ENCODE results near the gene KIRREL3. TPM values are rescaled to one million over a fixed set of nuclear protein-coding genes. Genes with fewer than 3 reads are reported as not detected.
A peak's percentile ranks its signal among the peaks of the same experiment; 100 is the strongest.

KIRREL3 gene
- total and polyA plus RNA-seq, 2 of the 8 experiments (the other 6 are each of a cell fraction or from before 2014, with no cell fraction given): 0.29 to 0.32 TPM

DNA sequence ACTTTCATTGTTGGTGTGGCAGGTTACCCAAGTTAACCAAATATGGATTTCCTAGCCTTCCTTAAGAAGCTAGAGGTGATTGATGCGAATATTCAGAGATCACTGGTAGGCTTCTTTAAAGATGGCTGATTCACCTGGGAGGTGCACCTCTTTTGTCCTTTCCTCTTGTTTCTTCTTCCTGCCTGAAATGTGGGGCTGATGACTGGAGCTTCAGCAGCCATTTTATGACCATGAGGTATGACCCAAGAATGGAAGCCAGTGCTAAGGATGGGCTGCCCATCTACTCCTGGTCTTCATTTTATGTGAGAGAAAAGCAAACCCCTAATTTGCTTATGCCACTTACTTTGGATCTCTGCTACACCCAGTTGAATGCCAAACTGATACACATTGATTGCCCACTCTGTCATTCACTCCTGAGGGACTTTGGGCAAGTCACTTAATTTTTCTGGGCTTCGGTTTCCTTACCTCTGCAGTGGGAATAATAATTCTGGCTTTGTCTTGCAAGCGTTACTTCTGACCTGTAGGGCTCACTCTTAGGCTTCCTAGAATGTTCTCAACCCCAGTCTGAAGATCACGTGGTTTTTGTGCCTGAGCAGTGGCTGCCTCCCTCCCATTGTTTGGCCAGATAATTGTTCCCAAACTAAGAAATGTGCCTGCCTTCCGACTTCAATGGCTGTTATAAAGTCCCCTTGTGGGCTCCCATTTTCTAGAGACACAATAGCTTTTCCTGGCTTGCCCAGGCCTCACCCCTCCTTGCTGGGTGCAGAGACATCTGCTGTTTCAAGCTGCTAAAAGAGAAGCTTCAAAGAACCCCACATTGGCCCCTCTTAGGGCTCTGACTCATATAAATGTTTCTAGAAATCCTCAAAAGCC lies 402.0 kb downstream of the KIRREL3 start:
- Histone ChIP-seq H3K56ac (replicated peaks; ENCODE audit: insufficient read length, low read depth, low read length) (no peak overlapping the region), H3K27me3 (replicated peaks in 1 of 4; ENCODE audit: control insufficient read depth in 3 of 4, extremely low read depth in 1 of 4, insufficient read depth in 3 of 4, low read length in 3 of 4) (no peaks in the 10 kb centered on the region; a peak in 3 of 7 replicates), H4K20me1 (replicated peaks in 1 of 2; ENCODE audit: control insufficient read depth in 1 of 2, insufficient read depth in 2 of 2, low read length in 2 of 2) (no peaks in the 10 kb centered on the region), H3K9me3 (ENCODE audit: insufficient read depth in 2 of 2, low read depth in 1 of 2, low read length in 1 of 2) (0 out of 4 replicates have a peak, but pooled peaks cover 0 to 2% of the 10 kb centered on the region in 2 experiments), H3K79me2 (ENCODE audit: control insufficient read depth in 1 of 2, insufficient read depth in 2 of 2, low read length in 2 of 2) (no peaks in the 10 kb centered on the region), H3K18ac (ENCODE audit: extremely low read depth, low read length) (no peak overlapping the region), H4K8ac (ENCODE audit: extremely low read depth, insufficient read depth, low read length) (no peak overlapping the region), H3K4ac (replicated peaks; ENCODE audit: insufficient read length, low read depth, low read length) (no peak overlapping the region), H2AFZ (ENCODE audit: low read length) (no peak overlapping the region), H3K4me2 (ENCODE audit: insufficient read depth in 1 of 2, low read depth in 2 of 2, low read length in 2 of 2) (no peak overlapping the region), H2BK12ac (ENCODE audit: low read depth, low read length) (no peak overlapping the region), H3K36me3 (ENCODE audit: control insufficient read depth in 2 of 4, insufficient read depth in 4 of 4, low read length in 3 of 4) (no peaks in the 10 kb centered on the region), H2AK5ac (ENCODE audit: low read depth, low read length) (no peak overlapping the region), H2BK20ac (ENCODE audit: low read length) (no peak overlapping the region; the same call in 1 of the 2 replicates), H3K9ac (replicated peaks in 1 of 4; ENCODE audit: extremely low read depth in 1 of 4, low read depth in 3 of 4, low read length in 3 of 4) (no peak overlapping the region), H2BK120ac (replicated peaks; ENCODE audit: low read depth, low read length) (no peak overlapping the region), H3K79me1 (ENCODE audit: low read depth, low read length) (no peaks in the 10 kb centered on the region), H3K23ac (ENCODE audit: insufficient read length) (no peak overlapping the region), H3K27ac (ENCODE audit: low read depth, low read length) (no peak overlapping the region), H2BK5ac (ENCODE audit: low read depth, low read length) (no peak overlapping the region), H4K91ac (replicated peaks; ENCODE audit: insufficient read length, low read length) (no peak overlapping the region), H3K4me3 (ENCODE audit: extremely low read depth in 1 of 4, insufficient read depth in 2 of 4, low read depth in 3 of 4, low read length in 4 of 4) (no peak overlapping the region), H3K14ac (ENCODE audit: insufficient read length) (no peak overlapping the region), H4K5ac (ENCODE audit: insufficient read length, low read depth, low read length) (no peak overlapping the region), H3K4me1 (replicated peaks in 1 of 4; ENCODE audit: control insufficient read depth in 3 of 4, insufficient read depth in 4 of 4, low read length in 3 of 4) (peaks cover 7 to 13% (median 9%) of the 10 kb centered on the region in 4 experiments), H3K23me2 (ENCODE audit: low read depth, low read length) (no peaks in the 10 kb centered on the region), H2BK15ac (ENCODE audit: low read length) (no peak overlapping the region)
- 79% methylated on average over 5 of the region's 5 CpGs; no CpG with 5 or more reads in 1 of the 2 experiments for WGBS, 2 experiments (ENCODE audit: extremely low coverage in 1 of 2, insufficient coverage in 1 of 2, insufficient read length in 1 of 2, insufficient replicate concordance in 2 of 2, low coverage in 1 of 2, low lambda C conversion rate in 2 of 2, missing lambda C conversion rate in 1 of 2)
- FAIRE-seq: no peak
- CTCF ChIA-PET (ENCODE audit: partially characterized antibody): interaction anchor here (1.1 to 13.6 kb wide), 11 partner anchors 7 to 118 kb away, joined by 3 to 143 read pairs (median 4); no protein-coding TSS in a partner anchor
- no peak for DNase-seq (ENCODE audit: low read depth in 1 of 2, low spot score in 2 of 2)
- no peak for TF ChIP-seq GTF2F1 (IDR thresholded peaks at IDR 0.05; ENCODE audit: borderline replicate concordance, low read depth, low read length)
- TF ChIP-seq SIN3A (conservative IDR thresholded peaks at IDR 0.05 in 1 of 2, IDR thresholded peaks at IDR 0.05 in 1 of 2; ENCODE audit: low read depth in 1 of 2, low read length in 2 of 2): no peak
- peak; percentile 85; the same call in 1 of the 2 replicates for TF ChIP-seq KDM1A (IDR thresholded peaks at IDR 0.05; ENCODE audit: borderline replicate concordance, low read length)
- POLR2A ChIA-PET (ENCODE audit: partially characterized antibody): no interaction called here

Data from H1 (cell line).